Choroid plexus epithelial cell (primary cell): Measurements from ENCODE around the gene FAM151B.

Experiments
- DNase-seq: peaks from one replicate; pipeline ENCODE4 v3.0.0-alpha.2; 2010; ENCODE audit warnings: low read depth
- H3K4me3 ChIP-seq: 2 replicates; pipeline ENCODE4 v1.5.1; 2011; ENCODE audit warnings: low read depth, mild to moderate bottlenecking, control low read depth, low read length, moderate library complexity
- CTCF ChIP-seq: conservative IDR thresholded peaks from 2 replicates; pipeline ENCODE4 v1.5.1; 2011; ENCODE audit warnings: low read depth, mild to moderate bottlenecking, control low read depth, inconsistent platforms, low read length, moderate library complexity

Gene FAM151B

GRCh38 chr5:80541392-80541791 is 53.5 kb downstream of the FAM151B start:
- TF ChIP-seq CTCF: no peak
- DNase-seq: peak; percentile 4
- no peak overlapping the region for H3K4me3 ChIP-seq

- no peak for DNase-seq
- no peak for TF ChIP-seq CTCF
- no peak overlapping the region for H3K4me3 ChIP-seq
Observed at GRCh38 chr5:80554646-80555045, 66.7 kb downstream of the FAM151B start.

- DNase-seq: no peak
- no peak for TF ChIP-seq CTCF
- no peak overlapping the region for H3K4me3 ChIP-seq
Observed at GRCh38 chr5:80555099-80555498, 67.2 kb downstream of the FAM151B start.

- DNase-seq: no peak
- TF ChIP-seq CTCF: no peak
- H3K4me3 ChIP-seq: no peak overlapping the region
Observed at GRCh38 chr5:80559244-80559643, 71.3 kb downstream of the FAM151B start.

GRCh38 chr5:80565330-80565729 is 77.4 kb downstream of the FAM151B start:
- no peak overlapping the region for H3K4me3 ChIP-seq
- TF ChIP-seq CTCF: no peak
- peak; percentile 18 for DNase-seq

- no peak overlapping the region for H3K4me3 ChIP-seq
- no peak for TF ChIP-seq CTCF
- no peak for DNase-seq
Observed at GRCh38 chr5:80566711-80567259, 78.9 kb downstream of the FAM151B start.

- H3K4me3 ChIP-seq: no peak overlapping the region
- TF ChIP-seq CTCF: no peak
- DNase-seq: no peak
Observed at GRCh38 chr5:80568251-80568650, 80.4 kb downstream of the FAM151B start.
